B cell (primary cell): Measurements from ENCODE around the gene CEP350. TPM values are rescaled to one million over a fixed set of nuclear protein-coding genes. Genes with fewer than 3 reads are reported as not detected.

Source experiments
- ATAC-seq: fragments of 200-7000 bp; cut with Tn5 transposase; one replicate; pipeline ENCODE4 v1.10.0; 2021; ENCODE audit warnings: low read depth, mild to moderate bottlenecking, moderate number of reproducible peaks, moderate library complexity
- CTCF ChIA-PET: fragments of 350-600 bp; sonication (Branson Sonifier 250); formaldehyde crosslinking; loops from one replicate; lab custom pipeline; 2021; ENCODE audit warnings: antibody characterized with exemption, inconsistent platforms; lab: Charles Lee
- POLR2A ChIA-PET: fragments of 350-600 bp; sonication (Branson Sonifier 250); formaldehyde crosslinking; loops from one replicate; lab custom pipeline; 2021; ENCODE audit warnings: antibody characterized with exemption; lab: Charles Lee
- DNase-seq: peaks from one replicate; pipeline ENCODE4 v3.0.0; 2013
- H2AFZ ChIP-seq: 2 replicates; pipeline ENCODE4 v1.6.1; 2012; ENCODE audit warnings: mild to moderate bottlenecking, low read depth, low read length; ENCODE audit not compliant: insufficient read depth, poor library complexity, severe bottlenecking
- H3K27ac ChIP-seq, 2 donors: 1 replicate in 1 of 2; 2 replicates in 1 of 2; pipeline ENCODE4 v1.5.1; 2012 to 2013; ENCODE audit warnings: low read length in 2 of 2, mild to moderate bottlenecking in 2 of 2, moderate library complexity in 1 of 2
- H3K27me3 ChIP-seq, 4 experiments: fragments of 200-600 bp in 1 of 4; sonication (generic) in 1 of 4; replicated peaks in 1 of 4; 1 replicate in 2 of 4; 2 replicates in 2 of 4; pipeline versions ENCODE4 v1.6.1 to v1.7.0; 2013 to 2016; ENCODE audit warnings: low read length in 3 of 4, mild to moderate bottlenecking in 2 of 4, mixed read lengths in 1 of 4, moderate library complexity in 1 of 4; ENCODE audit not compliant: insufficient read depth in 4 of 4, control insufficient read depth in 3 of 4; ENCODE audit errors: control extremely low read depth in 1 of 4
- H3K36me3 ChIP-seq, 2 experiments: replicated peaks in 1 of 2; 1 replicate in 1 of 2; 2 replicates in 1 of 2; pipeline versions ENCODE4 v1.6.1 to v1.7.1; 2013; ENCODE audit warnings: low read length in 1 of 2; ENCODE audit not compliant: insufficient read depth in 2 of 2, control insufficient read depth in 1 of 2; ENCODE audit errors: control extremely low read depth in 1 of 2, extremely low read depth in 1 of 2
- H3K4me1 ChIP-seq, 2 donors: fragments of 200-600 bp in 1 of 2; sonication (generic) in 1 of 2; 1 replicate in 1 of 2; 2 replicates in 1 of 2; pipeline versions ENCODE4 v1.5.1 to v1.6.1; 2013 to 2017; ENCODE audit warnings: low read length in 2 of 2; ENCODE audit not compliant: control insufficient read depth in 2 of 2, insufficient read depth in 2 of 2
- H3K4me2 ChIP-seq: replicated peaks from 2 replicates; pipeline ENCODE3; 2012; ENCODE audit warnings: mild to moderate bottlenecking, low read depth, low read length; ENCODE audit not compliant: poor library complexity, severe bottlenecking
- H3K4me3 ChIP-seq, 5 experiments: fragments of 200-600 bp in 1 of 5; sonication (generic) in 1 of 5; 1 replicate in 3 of 5; 2 replicates in 2 of 5; pipeline versions ENCODE4 v1.5.1 to v1.7.0; 2011 to 2016; ENCODE audit warnings: low read length in 4 of 5, mild to moderate bottlenecking in 4 of 5, low read depth in 2 of 5, control low read depth in 1 of 5, moderate library complexity in 1 of 5; ENCODE audit not compliant: insufficient read depth in 1 of 5; ENCODE audit errors: control extremely low read depth in 1 of 5, extremely low read depth in 1 of 5
- H3K79me2 ChIP-seq: fragments of 200-600 bp; sonication (generic); one replicate; pipeline ENCODE4 v1.6.0; 2016; ENCODE audit warnings: low read length; ENCODE audit not compliant: control insufficient read depth, insufficient read depth
- H3K9ac ChIP-seq: fragments of 200-600 bp; sonication (generic); 2 replicates; pipeline ENCODE4 v1.6.1; 2017; ENCODE audit warnings: mild to moderate bottlenecking, low read length, moderate library complexity
- H3K9me3 ChIP-seq, 3 donors: one replicate each; pipeline versions ENCODE4 v1.6.1 to v1.7.1; 2013; ENCODE audit warnings: low read length in 2 of 3; ENCODE audit not compliant: control insufficient read depth in 2 of 3, insufficient read depth in 1 of 3; ENCODE audit errors: control extremely low read depth in 1 of 3
- H4K20me1 ChIP-seq: 2 replicates; pipeline ENCODE4 v1.6.0; 2012; ENCODE audit warnings: mild to moderate bottlenecking, low read length; ENCODE audit not compliant: insufficient read depth, control insufficient read depth, poor library complexity, severe bottlenecking
- H3K27ac Mint-ChIP-seq: one replicate; pipeline ENCODE4 v1.8.0; 2021; ENCODE audit warnings: mixed read lengths
- H3K27me3 Mint-ChIP-seq: one replicate; pipeline ENCODE4 v1.8.0; 2021; ENCODE audit warnings: mixed read lengths
- H3K4me1 Mint-ChIP-seq: one replicate; pipeline ENCODE4 v1.8.0; 2021; ENCODE audit warnings: mixed read lengths
- H3K4me3 Mint-ChIP-seq: one replicate; pipeline ENCODE4 v1.8.0; 2021; ENCODE audit warnings: mixed read lengths
- H3K9me3 Mint-ChIP-seq: one replicate; pipeline ENCODE4 v1.8.0; 2022; ENCODE audit warnings: mixed read lengths; ENCODE audit not compliant: insufficient read depth
- CTCF ChIP-seq: fragments of 200-600 bp; IDR thresholded peaks from one replicate; pipeline ENCODE4 v1.8.0; 2022; ENCODE audit warnings: antibody characterized with exemption, mild to moderate bottlenecking
- EZH2 ChIP-seq: IDR thresholded peaks from 2 replicates; pipeline ENCODE4 v1.6.1; 2012; ENCODE audit warnings: borderline replicate concordance, low read depth, mild to moderate bottlenecking, moderate library complexity, low read length; ENCODE audit not compliant: insufficient read depth, poor library complexity, severe bottlenecking
- WGBS: methylation state at CpG from one replicate; pipeline ENCODE4 v1.1.5; 2013; ENCODE audit warnings: missing lambda C conversion rate; ENCODE audit not compliant: insufficient coverage; 5-methylcytosine and 5-hydroxymethylcytosine counted together
- intact Hi-C: fragments of 100-400 bp; cut with micrococcal nuclease; formaldehyde crosslinking; loops from one replicate; pipeline ENCODE4 v1.10.0; 2022
- polyA plus RNA-seq: library from polyadenylated mRNA; depleted of rRNA; stranded (reverse); fragments of >200 nt; gene quantifications from 2 replicates; pipeline ENCODE4 v1.2.3, GENCODE V29; 2012
- total RNA-seq, 2 donors: library from RNA; stranded (reverse); fragments of 120-200 nt in 1 of 2; gene quantifications; 1 replicate in 1 of 2; 2 replicates in 1 of 2; pipeline versions ENCODE4 v1.2.3 to v1.2.4, GENCODE V29; 2013 to 2022

The CEP350 gene
- total and polyA plus RNA-seq, 2 donors (not counting 1 experiment from before 2014, with no cell fraction given) = 7.4 to 92.3 TPM

- TF ChIP-seq EZH2 = no peak
- TF ChIP-seq CTCF = no peak
- H3K4me3 ChIP-seq = no peak overlapping the region
- POLR2A ChIA-PET = no interaction called here
- H3K27me3 ChIP-seq = no peaks in the 10 kb centered on the region
- ATAC-seq = no peak
- Mint-ChIP-seq H3K4me1 (peaks cover 16% of the 10 kb centered on the region), H3K4me3 (no peak overlapping the region), H3K9me3 (no peaks in the 10 kb centered on the region), H3K27me3 (no peaks in the 10 kb centered on the region), H3K27ac (no peak overlapping the region)
- no peak overlapping the region for H2AFZ ChIP-seq
- peaks cover 5% of the 10 kb centered on the region for H3K79me2 ChIP-seq
- intact Hi-C loops = no loop called here
- WGBS = no CpG with 5 or more reads among the region's 1 CpG
- H3K4me2 ChIP-seq = no peak overlapping the region
- no peak overlapping the region for H3K27ac ChIP-seq
- DNase-seq = no peak
- no peak overlapping the region for H3K9ac ChIP-seq
- H3K9me3 ChIP-seq = no peaks in the 10 kb centered on the region
- H4K20me1 ChIP-seq = no peaks in the 10 kb centered on the region
- CTCF ChIA-PET = no interaction called here
- no peaks in the 10 kb centered on the region for H3K36me3 ChIP-seq
- H3K4me1 ChIP-seq = peaks cover 15 to 16% of the 10 kb centered on the region in 2 donors
Measured at GRCh38 chr1:180150982-180151381, 196.4 kb downstream of the CEP350 start.

- Mint-ChIP-seq H3K27ac (no peak overlapping the region), H3K4me3 (no peak overlapping the region), H3K27me3 (no peaks in the 10 kb centered on the region), H3K9me3 (no peaks in the 10 kb centered on the region), H3K4me1 (peaks cover 21% of the 10 kb centered on the region)
- no peak overlapping the region for H3K4me2 ChIP-seq
- POLR2A ChIA-PET = no interaction called here
- no peaks in the 10 kb centered on the region for H3K9me3 ChIP-seq
- H3K27ac ChIP-seq = no peak overlapping the region
- CTCF ChIA-PET = no interaction called here
- intact Hi-C loops = no loop called here
- H3K79me2 ChIP-seq = peaks cover 7% of the 10 kb centered on the region
- no CpG with 5 or more reads among the region's 3 CpGs for WGBS
- no peaks in the 10 kb centered on the region for H4K20me1 ChIP-seq
- H3K4me3 ChIP-seq = no peak overlapping the region
- H3K36me3 ChIP-seq = no peaks in the 10 kb centered on the region
- no peak overlapping the region for H2AFZ ChIP-seq
- H3K9ac ChIP-seq = no peak overlapping the region
- DNase-seq = no peak
- H3K4me1 ChIP-seq = peaks cover 20 to 21% of the 10 kb centered on the region in 2 donors
- H3K27me3 ChIP-seq = no peaks in the 10 kb centered on the region
- ATAC-seq = no peak
- no peak for TF ChIP-seq EZH2
- TF ChIP-seq CTCF = no peak
Measured at GRCh38 chr1:180151508-180151907, 196.9 kb downstream of the CEP350 start.
